ENCODE results near the gene CAPN11. TPM values are rescaled to one million over a fixed set of nuclear protein-coding genes. Genes with fewer than 3 reads are reported as not detected.

Gene CAPN11
- total and polyA plus RNA-seq, 9 of the 15 experiments (the other 6 are each of a cell fraction or from before 2014, with no cell fraction given): 0.03 to 0.61 (median 0.17) TPM; not detected in 1

- TF ChIP-seq SRSF7 (optimal IDR thresholded peaks at IDR 0.05; ENCODE audit: low read depth, low read length): no peak
- TF ChIP-seq RBM15 (IDR thresholded peaks at IDR 0.05; ENCODE audit: insufficient read depth, low read length): no peak
- TF ChIP-seq SMARCA5 (IDR thresholded peaks at IDR 0.05): peak; percentile 70; the same call in 1 of the 2 replicates
- TF ChIP-seq ZNF274 (IDR thresholded peaks at IDR 0.05; ENCODE audit: borderline replicate concordance, low read depth, low read length): peak; percentile 82; the same call in 1 of the 2 replicates
- no peak; the same call in 1 of the 2 replicates for TF ChIP-seq HSF4 (CRISPR knock-in tag; IDR thresholded peaks at IDR 0.05; ENCODE audit: borderline replicate concordance)
- no peak for TF ChIP-seq ZNF707 (CRISPR knock-in tag; conservative IDR thresholded peaks at IDR 0.05)
- TF ChIP-seq NFE2 (IDR thresholded peaks at IDR 0.05; ENCODE audit: low read depth): 0 out of 2 replicates have a peak, but pooled peaks have one; percentile 17
- TF ChIP-seq ZC3H8 (IDR thresholded peaks at IDR 0.05): peak; percentile 12; the same call in 1 of the 2 replicates
- TF ChIP-seq, protein P1, sequence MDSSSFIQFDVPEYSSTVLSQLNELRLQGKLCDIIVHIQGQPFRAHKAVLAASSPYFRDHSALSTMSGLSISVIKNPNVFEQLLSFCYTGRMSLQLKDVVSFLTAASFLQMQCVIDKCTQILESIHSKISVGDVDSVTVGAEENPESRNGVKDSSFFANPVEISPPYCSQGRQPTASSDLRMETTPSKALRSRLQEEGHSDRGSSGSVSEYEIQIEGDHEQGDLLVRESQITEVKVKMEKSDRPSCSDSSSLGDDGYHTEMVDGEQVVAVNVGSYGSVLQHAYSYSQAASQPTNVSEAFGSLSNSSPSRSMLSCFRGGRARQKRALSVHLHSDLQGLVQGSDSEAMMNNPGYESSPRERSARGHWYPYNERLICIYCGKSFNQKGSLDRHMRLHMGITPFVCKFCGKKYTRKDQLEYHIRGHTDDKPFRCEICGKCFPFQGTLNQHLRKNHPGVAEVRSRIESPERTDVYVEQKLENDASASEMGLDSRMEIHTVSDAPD (CRISPR knock-in tag; IDR thresholded peaks at IDR 0.05): no peak
- TF ChIP-seq NR1H2 (CRISPR knock-in tag; IDR thresholded peaks at IDR 0.05): no peak
- no peak for TF ChIP-seq CEBPZ (IDR thresholded peaks at IDR 0.05; ENCODE audit: borderline replicate concordance, low read depth, low read length)
- no peak for TF ChIP-seq ZNF316 (IDR thresholded peaks at IDR 0.05)
- TF ChIP-seq, protein P2, sequence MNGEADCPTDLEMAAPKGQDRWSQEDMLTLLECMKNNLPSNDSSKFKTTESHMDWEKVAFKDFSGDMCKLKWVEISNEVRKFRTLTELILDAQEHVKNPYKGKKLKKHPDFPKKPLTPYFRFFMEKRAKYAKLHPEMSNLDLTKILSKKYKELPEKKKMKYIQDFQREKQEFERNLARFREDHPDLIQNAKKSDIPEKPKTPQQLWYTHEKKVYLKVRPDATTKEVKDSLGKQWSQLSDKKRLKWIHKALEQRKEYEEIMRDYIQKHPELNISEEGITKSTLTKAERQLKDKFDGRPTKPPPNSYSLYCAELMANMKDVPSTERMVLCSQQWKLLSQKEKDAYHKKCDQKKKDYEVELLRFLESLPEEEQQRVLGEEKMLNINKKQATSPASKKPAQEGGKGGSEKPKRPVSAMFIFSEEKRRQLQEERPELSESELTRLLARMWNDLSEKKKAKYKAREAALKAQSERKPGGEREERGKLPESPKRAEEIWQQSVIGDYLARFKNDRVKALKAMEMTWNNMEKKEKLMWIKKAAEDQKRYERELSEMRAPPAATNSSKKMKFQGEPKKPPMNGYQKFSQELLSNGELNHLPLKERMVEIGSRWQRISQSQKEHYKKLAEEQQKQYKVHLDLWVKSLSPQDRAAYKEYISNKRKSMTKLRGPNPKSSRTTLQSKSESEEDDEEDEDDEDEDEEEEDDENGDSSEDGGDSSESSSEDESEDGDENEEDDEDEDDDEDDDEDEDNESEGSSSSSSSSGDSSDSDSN (IDR thresholded peaks at IDR 0.05; ENCODE audit: borderline replicate concordance in 1 of 2, low read depth in 2 of 2, low read length in 2 of 2): peak in 1 of 2 experiments; percentile 62; a peak in 1 of 4 replicates
- TF ChIP-seq ZNF3 (CRISPR knock-in tag; IDR thresholded peaks at IDR 0.05): no peak
- no peak for TF ChIP-seq ZHX1 (conservative IDR thresholded peaks at IDR 0.05; ENCODE audit: low read length)
- TF ChIP-seq ESRRB (CRISPR knock-in tag; IDR thresholded peaks at IDR 0.05; ENCODE audit: borderline replicate concordance): no peak
- TF ChIP-seq KDM4B (IDR thresholded peaks at IDR 0.05; ENCODE audit: borderline replicate concordance in 2 of 2, low read depth in 1 of 2): no peak
These were observed 67.1 kb downstream of the CAPN11 start (continued) for GRCh38 chr6:44225579-44226325.

All from K562 (cell line).